Parathyroid adenoma (tissue), 2 donors: ENCODE results near the gene CLEC5A.

Experiments used
- H2AFZ ChIP-seq: fragments of 300-600 bp; sonication (generic); one replicate; pipeline ENCODE4 v1.7.0; 2017; ENCODE audit warnings: antibody characterized with exemption, mild to moderate bottlenecking
- H3K27ac ChIP-seq: fragments of 300-600 bp; sonication (generic); one replicate; pipeline ENCODE4 v1.7.0; 2017
- H3K27me3 ChIP-seq: fragments of 300-600 bp; sonication (generic); one replicate; pipeline ENCODE4 v1.7.0; 2017; ENCODE audit warnings: low read length; ENCODE audit not compliant: control insufficient read depth, insufficient read depth
- H3K36me3 ChIP-seq: fragments of 300-600 bp; sonication (generic); one replicate; pipeline ENCODE4 v1.7.0; 2017; ENCODE audit warnings: low read length; ENCODE audit not compliant: control insufficient read depth, insufficient read depth
- H3K4me1 ChIP-seq: fragments of 300-600 bp; sonication (generic); one replicate; pipeline ENCODE4 v1.7.0; 2017; ENCODE audit warnings: control low read depth
- H3K4me2 ChIP-seq: fragments of 300-600 bp; sonication (generic); one replicate; pipeline ENCODE4 v1.7.0; 2017; ENCODE audit warnings: low read length
- H3K4me3 ChIP-seq: fragments of 300-600 bp; sonication (generic); one replicate; pipeline ENCODE4 v1.7.0; 2017; ENCODE audit warnings: low read depth, low read length
- H3K79me2 ChIP-seq: fragments of 300-600 bp; sonication (generic); one replicate; pipeline ENCODE4 v1.7.0; 2017; ENCODE audit warnings: control low read depth
- H3K9ac ChIP-seq: fragments of 300-600 bp; sonication (generic); one replicate; pipeline ENCODE4 v1.7.0; 2017; ENCODE audit warnings: mild to moderate bottlenecking
- H3K9me3 ChIP-seq: fragments of 300-600 bp; sonication (generic); one replicate; pipeline ENCODE4 v1.7.0; 2017; ENCODE audit warnings: low read length; ENCODE audit not compliant: control insufficient read depth
- TF ChIP-seq, protein P1 (sequence below): fragments of 300-600 bp; sonication (generic); IDR thresholded peaks from one replicate; pipeline ENCODE4 v1.7.0; 2017; ENCODE audit warnings: antibody characterized with exemption, mild to moderate bottlenecking
- donor health status: primary hyperparathyroidism.

CLEC5A gene

GRCh38 chr7:141943846-141944245 lies 2.9 kb downstream of the CLEC5A start:
- no peaks in the 10 kb centered on the region for H3K36me3 ChIP-seq
- H2AFZ ChIP-seq = no peak overlapping the region
- H3K4me3 ChIP-seq = no peak overlapping the region
- H3K27ac ChIP-seq = no peak overlapping the region
- no peak overlapping the region for H3K4me2 ChIP-seq
- no peaks in the 10 kb centered on the region for H3K27me3 ChIP-seq
- TF ChIP-seq, protein P1, sequence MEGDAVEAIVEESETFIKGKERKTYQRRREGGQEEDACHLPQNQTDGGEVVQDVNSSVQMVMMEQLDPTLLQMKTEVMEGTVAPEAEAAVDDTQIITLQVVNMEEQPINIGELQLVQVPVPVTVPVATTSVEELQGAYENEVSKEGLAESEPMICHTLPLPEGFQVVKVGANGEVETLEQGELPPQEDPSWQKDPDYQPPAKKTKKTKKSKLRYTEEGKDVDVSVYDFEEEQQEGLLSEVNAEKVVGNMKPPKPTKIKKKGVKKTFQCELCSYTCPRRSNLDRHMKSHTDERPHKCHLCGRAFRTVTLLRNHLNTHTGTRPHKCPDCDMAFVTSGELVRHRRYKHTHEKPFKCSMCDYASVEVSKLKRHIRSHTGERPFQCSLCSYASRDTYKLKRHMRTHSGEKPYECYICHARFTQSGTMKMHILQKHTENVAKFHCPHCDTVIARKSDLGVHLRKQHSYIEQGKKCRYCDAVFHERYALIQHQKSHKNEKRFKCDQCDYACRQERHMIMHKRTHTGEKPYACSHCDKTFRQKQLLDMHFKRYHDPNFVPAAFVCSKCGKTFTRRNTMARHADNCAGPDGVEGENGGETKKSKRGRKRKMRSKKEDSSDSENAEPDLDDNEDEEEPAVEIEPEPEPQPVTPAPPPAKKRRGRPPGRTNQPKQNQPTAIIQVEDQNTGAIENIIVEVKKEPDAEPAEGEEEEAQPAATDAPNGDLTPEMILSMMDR = no peak
- H3K9me3 ChIP-seq = no peaks in the 10 kb centered on the region
- H3K4me1 ChIP-seq = no peaks in the 10 kb centered on the region
- no peaks in the 10 kb centered on the region for H3K79me2 ChIP-seq
- H3K9ac ChIP-seq = no peak overlapping the region

DNA sequence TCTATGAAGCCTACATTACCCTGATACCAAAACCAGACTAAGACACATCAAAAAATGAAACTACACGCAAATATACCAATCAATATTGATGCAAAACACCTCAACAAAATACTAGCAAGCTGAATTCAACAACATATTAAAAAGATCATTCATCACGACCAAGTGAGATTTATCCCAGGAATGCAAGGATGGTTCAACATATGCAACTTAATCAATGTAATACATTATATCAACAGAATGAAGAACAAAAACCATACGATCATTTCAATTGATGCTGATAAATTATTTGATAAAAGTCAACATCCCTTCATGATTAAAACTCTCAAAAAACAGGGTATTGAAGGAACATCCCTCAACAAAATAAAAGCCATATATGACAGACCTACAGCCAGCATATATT lies 5.7 kb downstream of the CLEC5A start:
- no peaks in the 10 kb centered on the region for H3K9me3 ChIP-seq
- no peak overlapping the region for H3K9ac ChIP-seq
- no peaks in the 10 kb centered on the region for H3K4me1 ChIP-seq
- no peaks in the 10 kb centered on the region for H3K36me3 ChIP-seq
- no peak overlapping the region for H3K4me2 ChIP-seq
- no peak overlapping the region for H3K27ac ChIP-seq
- no peaks in the 10 kb centered on the region for H3K79me2 ChIP-seq
- no peaks in the 10 kb centered on the region for H3K27me3 ChIP-seq
- TF ChIP-seq, protein P1 = no peak
- no peak overlapping the region for H2AFZ ChIP-seq
- no peak overlapping the region for H3K4me3 ChIP-seq

- Histone ChIP-seq H3K27me3 (no peaks in the 10 kb centered on the region), H3K27ac (no peak overlapping the region), H3K36me3 (no peaks in the 10 kb centered on the region), H3K79me2 (no peaks in the 10 kb centered on the region), H2AFZ (no peak overlapping the region), H3K9me3 (no peaks in the 10 kb centered on the region), H3K4me2 (no peak overlapping the region), H3K4me3 (no peak overlapping the region), H3K9ac (no peak overlapping the region), H3K4me1 (no peaks in the 10 kb centered on the region)
- TF ChIP-seq, protein P1 = no peak
These were observed 16.6 kb downstream of the CLEC5A start for GRCh38 chr7:141930211-141930610.

DNA sequence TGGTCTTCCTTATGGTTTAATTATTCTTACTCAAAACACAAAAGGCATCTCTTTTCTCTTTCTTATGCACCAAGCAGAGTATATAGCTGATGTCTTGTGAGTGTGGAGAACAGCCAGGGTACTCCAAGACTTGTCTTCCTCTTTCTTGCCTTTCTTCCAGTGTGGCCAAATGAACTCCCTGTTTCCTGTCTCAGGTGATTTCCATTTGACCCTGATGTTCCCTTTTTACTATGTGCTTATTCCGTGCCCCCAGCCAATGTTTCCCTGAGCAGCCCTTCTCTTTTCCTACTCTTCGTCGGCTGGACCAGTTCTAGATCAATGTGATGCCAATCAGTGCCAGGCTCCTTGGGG lies 18.0 kb downstream of the CLEC5A start:
- H3K9me3 ChIP-seq = no peaks in the 10 kb centered on the region
- no peaks in the 10 kb centered on the region for H3K79me2 ChIP-seq
- H3K27me3 ChIP-seq = no peaks in the 10 kb centered on the region
- H3K4me2 ChIP-seq = no peak overlapping the region
- H3K9ac ChIP-seq = no peak overlapping the region
- H2AFZ ChIP-seq = no peak overlapping the region
- H3K4me3 ChIP-seq = no peak overlapping the region
- H3K36me3 ChIP-seq = no peaks in the 10 kb centered on the region
- TF ChIP-seq, protein P1 = no peak
- no peak overlapping the region for H3K27ac ChIP-seq
- no peaks in the 10 kb centered on the region for H3K4me1 ChIP-seq

- H3K27ac ChIP-seq = no peak overlapping the region
These were observed 18.5 kb downstream of the CLEC5A start for GRCh38 chr7:141928146-141928844.

More at GRCh38 chr7:141928146-141928844, 18.5 kb downstream of the CLEC5A start:
- Histone ChIP-seq H3K79me2 (no peaks in the 10 kb centered on the region), H3K4me3 (no peak overlapping the region), H3K27me3 (no peaks in the 10 kb centered on the region), H3K9ac (no peak overlapping the region), H3K4me1 (no peaks in the 10 kb centered on the region), H3K36me3 (no peaks in the 10 kb centered on the region), H2AFZ (no peak overlapping the region), H3K9me3 (no peaks in the 10 kb centered on the region), H3K4me2 (no peak overlapping the region)
- TF ChIP-seq, protein P1 = no peak
